A549 (cell line): ENCODE measurements around the gene PLAC1.

Experiments used
- CBX8 ChIP-seq: fragments of 200-600 bp; sonication (generic); IDR thresholded peaks from 2 replicates; pipeline ENCODE4 v1.6.1; 2016
- EHMT2 ChIP-seq: fragments of 200-600 bp; sonication (generic); IDR thresholded peaks from 2 replicates; pipeline ENCODE4 v1.6.1; 2016; ENCODE audit warnings: antibody characterized with exemption, low read depth, mild to moderate bottlenecking, moderate library complexity
- HDAC2 ChIP-seq: fragments of 200-600 bp; sonication (generic); IDR thresholded peaks from 2 replicates; pipeline ENCODE4 v1.6.1; 2016
- HOXB13 ChIP-seq: fragments of 250-450 bp; sonication (Bioruptor Pico); IDR thresholded peaks from 2 replicates; pipeline ENCODE4 v1.5.0; 2020; ENCODE audit warnings: low read depth, mild to moderate bottlenecking, moderate library complexity
- POLR2A ChIP-seq: IDR thresholded peaks from 2 replicates; pipeline ENCODE4 v1.6.1; 2012; ENCODE audit warnings: mild to moderate bottlenecking, low read length
- SMC3 ChIP-seq: fragments of >200 bp; sonication (Bioruptor Twin); formaldehyde crosslinking; IDR thresholded peaks from 3 replicates; pipeline ENCODE4 v1.6.1; 2018; ENCODE audit warnings: inconsistent platforms
- TF ChIP-seq, protein P1 (sequence below): fragments of 450-650 bp; IDR thresholded peaks from 2 replicates; pipeline ENCODE4 v1.6.1; 2014; ENCODE audit warnings: antibody characterized with exemption
- TF ChIP-seq, protein P2 (sequence below): IDR thresholded peaks from 2 replicates; pipeline ENCODE4 v1.6.1; 2012
- TF ChIP-seq, protein P3 (sequence below): fragments of >200 bp; sonication (Bioruptor Twin); formaldehyde crosslinking; IDR thresholded peaks from 3 replicates; pipeline ENCODE4 v1.5.1; 2016
- TF ChIP-seq, protein P4 (sequence below): fragments of 200-600 bp; sonication (generic); IDR thresholded peaks from 2 replicates; pipeline ENCODE4 v1.6.1; 2016; ENCODE audit warnings: antibody characterized with exemption, mild to moderate bottlenecking, moderate library complexity

DNA sequence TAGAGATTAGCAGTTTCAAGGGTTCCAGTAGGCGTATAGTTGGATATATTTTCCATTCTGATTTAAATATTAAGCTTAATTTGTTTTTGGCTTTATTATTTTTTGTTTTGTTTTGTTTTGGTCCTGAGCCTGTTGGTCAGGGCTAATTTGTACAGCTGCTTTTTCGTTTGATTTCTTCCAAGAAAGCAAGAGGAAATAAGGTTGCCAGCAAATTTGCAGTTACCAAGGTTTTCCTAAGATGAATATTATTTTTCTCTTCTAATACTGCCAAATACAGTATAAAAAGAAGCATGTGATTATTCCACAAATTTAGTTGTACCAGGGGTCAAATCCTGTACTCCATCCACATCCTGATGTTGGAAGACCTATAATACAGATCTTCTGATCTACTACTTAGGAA lies 24.9 kb downstream of the PLAC1 start:
- TF ChIP-seq HDAC2 (no peak), CBX8 (no peak), EHMT2 (no peak), HOXB13 (CRISPR knock-in tag) (no peak), SMC3 (no peak), POLR2A (no peak)
- TF ChIP-seq, protein P1, sequence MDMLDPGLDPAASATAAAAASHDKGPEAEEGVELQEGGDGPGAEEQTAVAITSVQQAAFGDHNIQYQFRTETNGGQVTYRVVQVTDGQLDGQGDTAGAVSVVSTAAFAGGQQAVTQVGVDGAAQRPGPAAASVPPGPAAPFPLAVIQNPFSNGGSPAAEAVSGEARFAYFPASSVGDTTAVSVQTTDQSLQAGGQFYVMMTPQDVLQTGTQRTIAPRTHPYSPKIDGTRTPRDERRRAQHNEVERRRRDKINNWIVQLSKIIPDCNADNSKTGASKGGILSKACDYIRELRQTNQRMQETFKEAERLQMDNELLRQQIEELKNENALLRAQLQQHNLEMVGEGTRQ = no peak
- TF ChIP-seq, protein P2, sequence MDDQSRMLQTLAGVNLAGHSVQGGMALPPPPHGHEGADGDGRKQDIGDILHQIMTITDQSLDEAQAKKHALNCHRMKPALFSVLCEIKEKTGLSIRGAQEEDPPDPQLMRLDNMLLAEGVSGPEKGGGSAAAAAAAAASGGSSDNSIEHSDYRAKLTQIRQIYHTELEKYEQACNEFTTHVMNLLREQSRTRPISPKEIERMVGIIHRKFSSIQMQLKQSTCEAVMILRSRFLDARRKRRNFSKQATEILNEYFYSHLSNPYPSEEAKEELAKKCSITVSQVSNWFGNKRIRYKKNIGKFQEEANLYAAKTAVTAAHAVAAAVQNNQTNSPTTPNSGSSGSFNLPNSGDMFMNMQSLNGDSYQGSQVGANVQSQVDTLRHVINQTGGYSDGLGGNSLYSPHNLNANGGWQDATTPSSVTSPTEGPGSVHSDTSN = no peak
- TF ChIP-seq, protein P3, sequence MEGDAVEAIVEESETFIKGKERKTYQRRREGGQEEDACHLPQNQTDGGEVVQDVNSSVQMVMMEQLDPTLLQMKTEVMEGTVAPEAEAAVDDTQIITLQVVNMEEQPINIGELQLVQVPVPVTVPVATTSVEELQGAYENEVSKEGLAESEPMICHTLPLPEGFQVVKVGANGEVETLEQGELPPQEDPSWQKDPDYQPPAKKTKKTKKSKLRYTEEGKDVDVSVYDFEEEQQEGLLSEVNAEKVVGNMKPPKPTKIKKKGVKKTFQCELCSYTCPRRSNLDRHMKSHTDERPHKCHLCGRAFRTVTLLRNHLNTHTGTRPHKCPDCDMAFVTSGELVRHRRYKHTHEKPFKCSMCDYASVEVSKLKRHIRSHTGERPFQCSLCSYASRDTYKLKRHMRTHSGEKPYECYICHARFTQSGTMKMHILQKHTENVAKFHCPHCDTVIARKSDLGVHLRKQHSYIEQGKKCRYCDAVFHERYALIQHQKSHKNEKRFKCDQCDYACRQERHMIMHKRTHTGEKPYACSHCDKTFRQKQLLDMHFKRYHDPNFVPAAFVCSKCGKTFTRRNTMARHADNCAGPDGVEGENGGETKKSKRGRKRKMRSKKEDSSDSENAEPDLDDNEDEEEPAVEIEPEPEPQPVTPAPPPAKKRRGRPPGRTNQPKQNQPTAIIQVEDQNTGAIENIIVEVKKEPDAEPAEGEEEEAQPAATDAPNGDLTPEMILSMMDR = no peak
- TF ChIP-seq, protein P4, sequence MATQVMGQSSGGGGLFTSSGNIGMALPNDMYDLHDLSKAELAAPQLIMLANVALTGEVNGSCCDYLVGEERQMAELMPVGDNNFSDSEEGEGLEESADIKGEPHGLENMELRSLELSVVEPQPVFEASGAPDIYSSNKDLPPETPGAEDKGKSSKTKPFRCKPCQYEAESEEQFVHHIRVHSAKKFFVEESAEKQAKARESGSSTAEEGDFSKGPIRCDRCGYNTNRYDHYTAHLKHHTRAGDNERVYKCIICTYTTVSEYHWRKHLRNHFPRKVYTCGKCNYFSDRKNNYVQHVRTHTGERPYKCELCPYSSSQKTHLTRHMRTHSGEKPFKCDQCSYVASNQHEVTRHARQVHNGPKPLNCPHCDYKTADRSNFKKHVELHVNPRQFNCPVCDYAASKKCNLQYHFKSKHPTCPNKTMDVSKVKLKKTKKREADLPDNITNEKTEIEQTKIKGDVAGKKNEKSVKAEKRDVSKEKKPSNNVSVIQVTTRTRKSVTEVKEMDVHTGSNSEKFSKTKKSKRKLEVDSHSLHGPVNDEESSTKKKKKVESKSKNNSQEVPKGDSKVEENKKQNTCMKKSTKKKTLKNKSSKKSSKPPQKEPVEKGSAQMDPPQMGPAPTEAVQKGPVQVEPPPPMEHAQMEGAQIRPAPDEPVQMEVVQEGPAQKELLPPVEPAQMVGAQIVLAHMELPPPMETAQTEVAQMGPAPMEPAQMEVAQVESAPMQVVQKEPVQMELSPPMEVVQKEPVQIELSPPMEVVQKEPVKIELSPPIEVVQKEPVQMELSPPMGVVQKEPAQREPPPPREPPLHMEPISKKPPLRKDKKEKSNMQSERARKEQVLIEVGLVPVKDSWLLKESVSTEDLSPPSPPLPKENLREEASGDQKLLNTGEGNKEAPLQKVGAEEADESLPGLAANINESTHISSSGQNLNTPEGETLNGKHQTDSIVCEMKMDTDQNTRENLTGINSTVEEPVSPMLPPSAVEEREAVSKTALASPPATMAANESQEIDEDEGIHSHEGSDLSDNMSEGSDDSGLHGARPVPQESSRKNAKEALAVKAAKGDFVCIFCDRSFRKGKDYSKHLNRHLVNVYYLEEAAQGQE = no peak
